MM.1S (cell line): ENCODE measurements around the gene E2F6.

ENCODE experiments used
- EZH2phosphoT487 ChIP-seq: fragments of 300-600 bp; sonication (generic); IDR thresholded peaks from 2 replicates; pipeline ENCODE4 v1.6.1; 2018; ENCODE audit warnings: antibody characterized with exemption, low read length
- TF ChIP-seq, protein P1 (sequence below): fragments of 300-600 bp; sonication (generic); IDR thresholded peaks from 2 replicates; pipeline ENCODE4 v1.5.1; 2016; ENCODE audit warnings: antibody characterized with exemption, low read length, mixed read lengths

DNA sequence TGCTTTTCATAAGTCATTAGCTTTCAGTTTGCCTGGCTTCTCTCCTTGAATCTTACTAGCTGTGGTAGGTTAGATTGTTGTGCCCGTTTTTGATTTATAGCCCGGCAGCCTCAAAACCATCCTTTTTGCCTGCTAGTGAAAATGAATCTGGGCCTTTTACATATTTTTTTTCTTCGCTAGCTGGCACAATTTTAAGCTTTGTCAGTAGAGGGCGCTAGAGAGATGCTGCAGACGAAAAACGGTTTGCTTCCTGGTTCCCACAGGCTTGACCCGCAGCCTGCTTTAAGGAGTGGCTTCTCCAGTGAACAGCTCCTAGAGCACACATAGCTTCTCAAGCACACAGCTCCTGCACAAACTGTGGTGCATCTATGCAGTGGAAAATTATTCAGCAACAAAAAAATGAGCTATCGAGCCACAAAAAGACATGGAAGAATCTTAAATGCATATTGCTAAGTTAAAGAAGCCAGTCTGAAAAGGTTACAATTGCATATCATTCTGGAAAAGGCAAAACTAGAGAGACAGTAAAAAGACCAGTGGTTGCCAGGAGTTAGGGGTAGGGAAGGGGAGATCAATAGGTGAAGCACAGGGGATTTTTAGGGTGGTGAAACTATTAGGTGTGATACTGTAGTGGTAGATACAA lies 47.9 kb downstream of the E2F6 start:
- TF ChIP-seq, protein P1, sequence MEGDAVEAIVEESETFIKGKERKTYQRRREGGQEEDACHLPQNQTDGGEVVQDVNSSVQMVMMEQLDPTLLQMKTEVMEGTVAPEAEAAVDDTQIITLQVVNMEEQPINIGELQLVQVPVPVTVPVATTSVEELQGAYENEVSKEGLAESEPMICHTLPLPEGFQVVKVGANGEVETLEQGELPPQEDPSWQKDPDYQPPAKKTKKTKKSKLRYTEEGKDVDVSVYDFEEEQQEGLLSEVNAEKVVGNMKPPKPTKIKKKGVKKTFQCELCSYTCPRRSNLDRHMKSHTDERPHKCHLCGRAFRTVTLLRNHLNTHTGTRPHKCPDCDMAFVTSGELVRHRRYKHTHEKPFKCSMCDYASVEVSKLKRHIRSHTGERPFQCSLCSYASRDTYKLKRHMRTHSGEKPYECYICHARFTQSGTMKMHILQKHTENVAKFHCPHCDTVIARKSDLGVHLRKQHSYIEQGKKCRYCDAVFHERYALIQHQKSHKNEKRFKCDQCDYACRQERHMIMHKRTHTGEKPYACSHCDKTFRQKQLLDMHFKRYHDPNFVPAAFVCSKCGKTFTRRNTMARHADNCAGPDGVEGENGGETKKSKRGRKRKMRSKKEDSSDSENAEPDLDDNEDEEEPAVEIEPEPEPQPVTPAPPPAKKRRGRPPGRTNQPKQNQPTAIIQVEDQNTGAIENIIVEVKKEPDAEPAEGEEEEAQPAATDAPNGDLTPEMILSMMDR, result peak; percentile 70
- no peak for TF ChIP-seq EZH2phosphoT487
